Measurements from ENCODE around the gene SCRN1.

The SCRN1 gene

DNA sequence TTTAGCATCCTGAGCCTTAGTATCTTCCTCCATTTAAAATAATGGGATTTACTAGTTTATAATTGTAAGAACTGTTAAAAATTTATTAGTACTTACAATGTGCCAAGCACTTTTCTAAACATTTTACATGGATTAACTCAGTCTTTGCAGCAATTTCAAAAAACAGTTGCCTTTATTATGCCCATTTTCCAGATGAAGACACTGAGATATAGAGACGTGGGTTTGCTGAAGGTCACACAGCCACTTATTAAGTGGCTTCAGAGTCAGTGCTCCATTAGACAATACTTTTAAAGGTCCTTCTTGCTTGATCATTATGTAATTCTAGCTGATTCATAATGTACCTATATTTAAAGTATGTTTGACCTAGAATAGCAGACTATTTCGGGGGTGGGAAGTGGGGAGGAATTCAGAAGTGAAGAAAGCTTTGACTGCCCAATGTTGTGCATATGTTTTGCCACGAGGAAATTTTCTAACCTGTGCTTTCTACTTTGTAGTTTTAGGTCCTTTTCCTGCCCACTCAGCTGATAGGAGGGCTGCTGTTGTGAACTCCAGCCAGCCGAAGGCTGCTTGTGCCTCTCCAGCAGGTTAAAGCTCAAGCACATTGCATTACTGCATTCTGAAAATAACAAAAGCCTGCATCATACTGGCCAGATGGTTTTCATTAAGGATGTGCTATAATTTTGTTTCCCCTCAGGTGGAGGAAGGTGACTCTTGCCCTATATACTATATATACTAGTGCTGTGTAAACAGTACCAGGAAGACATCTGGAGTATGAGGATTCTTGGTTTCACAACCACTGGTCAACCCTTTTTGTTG is 42.9 kb upstream of the SCRN1 start:
- Histone ChIP-seq H3K4me2 (ENCODE audit: low read length) (no peak overlapping the region), H3K27ac (no peak overlapping the region), H3K4me3 (ENCODE audit: low read depth, low read length) (no peak overlapping the region), H3K79me2 (peaks cover 26% of the 10 kb centered on the region), H3K9me3 (ENCODE audit: control insufficient read depth, low read length) (no peaks in the 10 kb centered on the region), H3K9ac (no peak overlapping the region), H3K4me1 (no peaks in the 10 kb centered on the region), H3K27me3 (ENCODE audit: control insufficient read depth, insufficient read depth, low read length) (no peaks in the 10 kb centered on the region), H2AFZ (no peak overlapping the region), H3K36me3 (ENCODE audit: control insufficient read depth, insufficient read depth, low read length) (no peaks in the 10 kb centered on the region)
- TF ChIP-seq, protein P1, sequence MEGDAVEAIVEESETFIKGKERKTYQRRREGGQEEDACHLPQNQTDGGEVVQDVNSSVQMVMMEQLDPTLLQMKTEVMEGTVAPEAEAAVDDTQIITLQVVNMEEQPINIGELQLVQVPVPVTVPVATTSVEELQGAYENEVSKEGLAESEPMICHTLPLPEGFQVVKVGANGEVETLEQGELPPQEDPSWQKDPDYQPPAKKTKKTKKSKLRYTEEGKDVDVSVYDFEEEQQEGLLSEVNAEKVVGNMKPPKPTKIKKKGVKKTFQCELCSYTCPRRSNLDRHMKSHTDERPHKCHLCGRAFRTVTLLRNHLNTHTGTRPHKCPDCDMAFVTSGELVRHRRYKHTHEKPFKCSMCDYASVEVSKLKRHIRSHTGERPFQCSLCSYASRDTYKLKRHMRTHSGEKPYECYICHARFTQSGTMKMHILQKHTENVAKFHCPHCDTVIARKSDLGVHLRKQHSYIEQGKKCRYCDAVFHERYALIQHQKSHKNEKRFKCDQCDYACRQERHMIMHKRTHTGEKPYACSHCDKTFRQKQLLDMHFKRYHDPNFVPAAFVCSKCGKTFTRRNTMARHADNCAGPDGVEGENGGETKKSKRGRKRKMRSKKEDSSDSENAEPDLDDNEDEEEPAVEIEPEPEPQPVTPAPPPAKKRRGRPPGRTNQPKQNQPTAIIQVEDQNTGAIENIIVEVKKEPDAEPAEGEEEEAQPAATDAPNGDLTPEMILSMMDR (IDR thresholded peaks at IDR 0.05) = no peak

DNA sequence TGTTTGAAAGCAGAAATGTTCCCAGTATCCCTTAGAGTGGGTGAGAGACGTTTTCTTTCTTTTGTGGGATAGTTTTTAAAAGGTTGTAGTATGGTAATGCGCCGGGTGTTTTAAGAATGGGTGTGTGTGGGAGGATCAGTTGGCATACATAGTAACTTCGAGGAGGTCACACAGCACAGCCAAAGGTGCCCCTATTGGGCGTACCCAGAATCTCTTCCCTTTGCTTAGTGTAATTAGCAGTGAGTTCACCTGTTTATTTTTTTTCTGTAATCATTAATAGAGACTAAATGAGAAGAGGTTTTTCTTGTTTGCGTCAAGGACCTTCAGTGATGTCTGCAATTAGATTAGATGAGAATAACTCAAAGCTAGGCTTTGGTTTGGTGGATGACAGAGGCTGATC is 40.1 kb upstream of the SCRN1 start:
- Histone ChIP-seq H3K4me3 (ENCODE audit: low read depth, low read length) (peak overlapping the region; percentile 91), H2AFZ (no peak overlapping the region), H3K27me3 (ENCODE audit: control insufficient read depth, insufficient read depth, low read length) (no peaks in the 10 kb centered on the region), H3K4me1 (peaks cover 6% of the 10 kb centered on the region), H3K79me2 (peaks cover 20% of the 10 kb centered on the region), H3K4me2 (ENCODE audit: low read length) (peak overlapping the region; percentile 83), H3K27ac (no peak overlapping the region), H3K36me3 (ENCODE audit: control insufficient read depth, insufficient read depth, low read length) (no peaks in the 10 kb centered on the region), H3K9ac (no peak overlapping the region), H3K9me3 (ENCODE audit: control insufficient read depth, low read length) (no peaks in the 10 kb centered on the region)
- TF ChIP-seq, protein P1 (IDR thresholded peaks at IDR 0.05) = no peak

DNA sequence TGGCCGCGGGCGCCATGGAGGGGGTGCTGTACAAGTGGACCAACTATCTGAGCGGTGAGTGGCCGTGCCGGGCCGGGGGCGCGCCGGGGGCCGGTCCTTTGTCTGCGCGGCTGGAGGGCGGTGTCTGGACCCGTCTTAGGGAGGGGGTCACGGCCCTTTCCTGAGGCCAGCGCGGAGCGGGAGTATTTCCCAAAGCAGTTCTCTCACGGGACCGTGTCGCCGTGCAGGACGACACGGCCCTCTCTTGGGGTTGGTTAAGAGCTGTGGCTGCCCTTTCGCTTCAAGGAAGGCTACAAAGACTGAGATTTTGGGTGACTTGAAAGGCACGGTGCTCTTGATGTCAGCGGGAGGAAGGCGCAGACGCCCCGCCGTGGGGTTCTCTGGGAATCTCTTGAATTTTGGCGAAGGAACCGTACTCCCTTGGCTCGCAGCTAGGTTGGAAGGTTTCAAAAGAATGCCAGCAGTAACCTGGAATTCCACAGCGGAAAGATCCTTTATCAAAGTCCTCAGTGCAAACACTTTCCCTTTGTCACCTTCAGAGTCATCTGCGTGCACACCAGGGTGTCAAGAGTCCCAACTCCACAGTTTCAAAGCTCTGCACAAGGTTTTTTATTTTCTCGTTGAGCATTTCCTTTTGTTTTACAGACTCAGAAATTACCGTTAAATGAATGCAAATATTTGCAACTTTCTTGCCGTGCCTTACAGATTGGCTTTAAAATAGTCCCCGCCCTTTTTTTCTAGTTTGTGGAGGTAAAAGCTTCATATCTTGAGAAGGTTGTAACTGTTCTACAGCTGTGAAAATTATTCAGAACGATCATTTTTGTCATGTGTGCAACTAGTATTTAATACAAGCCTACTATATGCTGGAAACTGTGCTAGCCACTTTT is 39.4 kb upstream of the SCRN1 start:
- Histone ChIP-seq H3K9me3 (ENCODE audit: control insufficient read depth, low read length) (no peaks in the 10 kb centered on the region), H3K27ac (peak overlapping the region; percentile 73), H2AFZ (peak overlapping the region; percentile 78), H3K79me2 (peaks cover 13% of the 10 kb centered on the region), H3K4me1 (peaks cover 6% of the 10 kb centered on the region), H3K27me3 (ENCODE audit: control insufficient read depth, insufficient read depth, low read length) (no peaks in the 10 kb centered on the region), H3K9ac (peak overlapping the region; percentile 21), H3K4me3 (ENCODE audit: low read depth, low read length) (peak overlapping the region; percentile 91), H3K36me3 (ENCODE audit: control insufficient read depth, insufficient read depth, low read length) (no peaks in the 10 kb centered on the region), H3K4me2 (ENCODE audit: low read length) (peak overlapping the region; percentile 83)
- TF ChIP-seq, protein P1 (IDR thresholded peaks at IDR 0.05) = no peak

DNA sequence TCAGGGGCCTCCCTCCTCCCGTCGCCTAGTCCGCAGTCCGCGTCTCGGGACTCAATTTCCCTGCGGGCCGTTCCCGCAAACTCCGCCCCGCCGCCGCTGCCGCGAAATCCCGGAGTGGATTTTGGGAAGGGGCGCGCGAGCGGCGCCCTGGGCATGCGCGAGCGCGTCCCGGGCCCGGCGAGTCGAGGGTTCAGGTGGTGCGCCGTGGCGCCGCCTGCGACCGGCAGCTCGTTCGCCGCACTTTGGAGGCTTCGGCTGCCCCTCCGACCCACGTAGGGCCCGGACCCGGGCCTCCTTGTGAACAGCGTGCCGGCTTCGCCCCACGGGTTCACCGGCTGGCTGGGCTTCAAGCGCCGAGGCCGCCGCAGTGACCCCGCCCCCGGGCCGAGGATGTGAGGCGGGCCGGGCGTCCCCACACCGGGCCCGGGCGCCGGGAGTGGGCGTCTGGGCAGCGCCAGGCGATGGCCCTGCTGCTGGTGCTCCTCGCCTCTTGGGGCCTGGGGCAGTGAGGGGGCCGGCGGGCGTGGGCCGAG is 38.7 kb upstream of the SCRN1 start, which contains the start of gene PLEKHA8:
Gene PLEKHA8 (plus strand): TSS at position 197 of the 533 bp plus-strand sequence. CDS start 351 bp downstream, outside the sequence.
- peak within 1 kb of the TSS; percentile 91 for H3K4me3 ChIP-seq (ENCODE audit: low read depth, low read length)
- TF ChIP-seq, protein P1 (IDR thresholded peaks at IDR 0.05) = no peak
- peak within 1 kb of the TSS; percentile 78 for H2AFZ ChIP-seq
- no peaks in the 10 kb centered on the region for H3K9me3 ChIP-seq (ENCODE audit: control insufficient read depth, low read length)
- no peaks in the 10 kb centered on the region for H3K36me3 ChIP-seq (ENCODE audit: control insufficient read depth, insufficient read depth, low read length)
- peaks cover 13% of the 10 kb centered on the region for H3K79me2 ChIP-seq
- H3K4me2 ChIP-seq (ENCODE audit: low read length) = peak within 1 kb of the TSS; percentile 83
- peak within 1 kb of the TSS; percentile 21 for H3K9ac ChIP-seq
- no peaks in the 10 kb centered on the region for H3K27me3 ChIP-seq (ENCODE audit: control insufficient read depth, insufficient read depth, low read length)
- H3K4me1 ChIP-seq = peaks cover 6% of the 10 kb centered on the region
- peak within 1 kb of the TSS; percentile 73 for H3K27ac ChIP-seq
